Neural progenitor cell (in vitro differentiated cells): Measurements from ENCODE around the gene ANO2.

Source experiments
- CTCF ChIP-seq: fragments of 200-600 bp; sonication (generic); IDR thresholded peaks from 2 replicates; pipeline ENCODE4 v1.5.1; 2017; ENCODE audit warnings: antibody characterized with exemption, mild to moderate bottlenecking
- EZH2 ChIP-seq: fragments of 200-600 bp; sonication (generic); IDR thresholded peaks from 2 replicates; pipeline ENCODE4 v1.6.1; 2017; ENCODE audit warnings: antibody characterized with exemption, mild to moderate bottlenecking, moderate library complexity

GRCh38 chr12:5655120-5655519, 289.9 kb downstream of the ANO2 start:
- no peak for TF ChIP-seq CTCF
- no peak for TF ChIP-seq EZH2
